GM18951 (cell line): ENCODE data around the gene HRNR.

ENCODE experiments used
- POLR2A ChIP-seq: IDR thresholded peaks from 4 replicates; pipeline ENCODE4 v1.6.1; 2011; ENCODE audit warnings: mild to moderate bottlenecking; ENCODE audit not compliant: insufficient read length, insufficient read depth; ENCODE audit errors: extremely low read depth
- in situ Hi-C: fragments of 300-500 bp; cut with MboI; formaldehyde crosslinking; loops from one replicate; pipeline ENCODE4 v1.12.0; 2022; ENCODE audit warnings: low sequenced_read_pairs, mixed read lengths, inconsistent platforms; ENCODE audit not compliant: unreplicated experiment

Gene HRNR

DNA sequence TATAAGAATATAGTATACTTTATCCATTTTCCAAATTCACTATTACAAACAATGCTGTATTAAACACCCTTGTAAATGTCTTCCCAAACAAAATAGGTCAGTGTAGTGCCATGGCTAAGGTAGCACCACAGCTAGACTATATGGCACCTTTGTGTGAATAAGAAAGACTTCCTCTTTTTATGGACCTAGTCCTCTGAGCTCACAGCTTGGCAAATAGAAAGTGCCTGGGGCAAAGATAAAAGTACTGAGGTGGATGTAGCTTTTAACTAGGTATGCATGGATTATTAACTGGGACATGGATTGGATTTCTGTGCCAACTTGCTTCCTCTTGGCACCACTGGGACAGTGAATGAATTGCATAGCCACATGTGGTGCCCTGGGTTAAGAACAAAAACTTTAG lies 25.0 kb downstream of the HRNR start:
- no peak for TF ChIP-seq POLR2A
- in situ Hi-C loops: loop anchor here (10.0 kb wide), 1 partner anchor 246 kb away; no protein-coding TSS in a partner anchor

DNA sequence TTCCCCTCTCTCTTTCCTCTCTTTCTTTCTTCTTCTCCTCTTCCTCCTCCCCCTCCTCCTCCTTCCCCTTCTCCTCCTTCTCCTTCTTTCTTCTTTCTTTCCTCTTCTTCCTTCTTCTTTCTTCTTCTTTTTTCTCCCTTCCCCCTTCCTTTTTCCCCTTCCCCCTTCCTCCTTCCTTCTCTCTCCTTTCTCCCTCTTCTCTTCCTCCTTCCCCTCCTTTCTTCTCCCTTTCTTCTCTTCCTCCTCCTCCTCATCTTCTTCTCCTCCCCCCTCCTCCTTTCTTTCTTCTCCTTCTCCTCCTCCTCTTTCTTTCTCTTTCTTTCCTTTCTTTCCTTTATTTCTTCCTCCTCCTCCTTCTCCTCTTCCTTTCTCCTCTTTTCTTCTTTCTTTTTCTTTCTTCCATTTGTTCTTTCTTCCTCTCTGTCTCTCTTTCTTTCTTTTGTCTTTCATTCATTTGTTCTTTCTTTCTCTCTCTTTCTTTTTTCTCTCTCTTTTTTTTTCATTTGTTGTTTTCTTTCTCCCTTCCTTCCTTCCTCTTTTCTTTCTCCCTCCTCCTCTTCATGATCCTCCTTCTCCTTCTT lies 26.5 kb downstream of the HRNR start:
- in situ Hi-C loops: loop anchor here (10.0 kb wide), 1 partner anchor 247 kb away; no protein-coding TSS in a partner anchor
- no peak for TF ChIP-seq POLR2A

DNA sequence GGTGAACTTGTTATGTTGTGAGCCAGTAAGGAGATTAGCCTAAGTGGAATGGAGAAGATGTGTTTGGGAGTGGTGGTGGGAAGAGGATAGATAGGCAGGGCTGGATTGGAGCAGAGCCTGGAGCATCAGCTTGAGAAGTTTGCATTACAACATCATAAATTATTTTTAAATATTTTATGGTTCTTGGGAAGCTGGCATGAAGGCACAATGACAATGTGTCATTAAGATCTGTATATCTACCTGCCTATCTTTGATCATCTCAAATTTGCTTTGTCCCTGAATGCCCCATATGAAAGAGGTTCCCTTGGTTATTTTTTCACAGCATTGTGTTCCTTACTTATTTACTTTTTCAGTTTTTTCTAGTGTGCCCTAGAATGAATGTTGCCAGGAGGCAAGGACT lies 32.3 kb downstream of the HRNR start:
- in situ Hi-C loops: loop anchor here (10.0 kb wide), 1 partner anchor 253 kb away; no protein-coding TSS in a partner anchor
- TF ChIP-seq POLR2A: no peak

DNA sequence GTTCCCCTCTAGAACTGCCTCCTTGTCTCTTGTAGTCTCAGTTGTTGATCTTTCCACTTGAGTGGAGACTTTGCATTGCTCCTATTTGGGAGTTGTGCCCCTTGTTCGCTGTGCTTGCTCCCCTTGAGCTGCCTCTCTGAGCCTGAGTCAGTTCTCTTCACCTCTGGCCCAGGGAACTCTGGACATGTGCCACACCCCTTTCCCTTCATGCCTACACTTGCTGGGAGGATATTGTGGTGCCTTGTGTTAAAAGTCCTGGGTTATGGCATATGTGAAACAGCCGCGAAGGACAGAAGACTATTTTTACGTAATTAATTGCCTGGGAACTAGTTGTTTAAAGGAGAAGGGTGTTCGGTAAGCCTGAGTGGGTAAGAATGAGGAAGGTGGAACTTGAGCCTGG lies 32.7 kb downstream of the HRNR start:
- TF ChIP-seq POLR2A: no peak
- in situ Hi-C loops: loop anchor here (10.0 kb wide), 1 partner anchor 254 kb away; no protein-coding TSS in a partner anchor

DNA sequence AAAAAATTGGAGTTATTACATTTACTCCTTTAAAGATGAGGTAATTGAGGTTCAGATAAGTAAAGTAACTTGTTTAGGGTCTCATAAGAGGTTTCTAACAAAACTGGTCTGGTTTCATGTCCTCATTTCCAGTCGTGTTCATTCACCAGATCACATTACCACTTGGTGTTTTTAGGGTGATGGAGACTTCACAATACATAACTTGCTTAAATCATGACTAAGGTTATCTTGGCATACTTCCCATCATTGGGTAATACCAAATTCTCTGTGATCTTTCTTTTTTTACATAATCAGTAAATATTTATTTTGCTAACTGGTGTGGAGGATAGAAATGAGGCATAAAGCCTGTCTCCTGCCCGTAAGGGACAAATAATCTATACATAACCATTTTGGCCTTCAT lies 33.4 kb downstream of the HRNR start:
- in situ Hi-C loops: loop anchor here (10.0 kb wide), 1 partner anchor 254 kb away; no protein-coding TSS in a partner anchor
- no peak for TF ChIP-seq POLR2A

DNA sequence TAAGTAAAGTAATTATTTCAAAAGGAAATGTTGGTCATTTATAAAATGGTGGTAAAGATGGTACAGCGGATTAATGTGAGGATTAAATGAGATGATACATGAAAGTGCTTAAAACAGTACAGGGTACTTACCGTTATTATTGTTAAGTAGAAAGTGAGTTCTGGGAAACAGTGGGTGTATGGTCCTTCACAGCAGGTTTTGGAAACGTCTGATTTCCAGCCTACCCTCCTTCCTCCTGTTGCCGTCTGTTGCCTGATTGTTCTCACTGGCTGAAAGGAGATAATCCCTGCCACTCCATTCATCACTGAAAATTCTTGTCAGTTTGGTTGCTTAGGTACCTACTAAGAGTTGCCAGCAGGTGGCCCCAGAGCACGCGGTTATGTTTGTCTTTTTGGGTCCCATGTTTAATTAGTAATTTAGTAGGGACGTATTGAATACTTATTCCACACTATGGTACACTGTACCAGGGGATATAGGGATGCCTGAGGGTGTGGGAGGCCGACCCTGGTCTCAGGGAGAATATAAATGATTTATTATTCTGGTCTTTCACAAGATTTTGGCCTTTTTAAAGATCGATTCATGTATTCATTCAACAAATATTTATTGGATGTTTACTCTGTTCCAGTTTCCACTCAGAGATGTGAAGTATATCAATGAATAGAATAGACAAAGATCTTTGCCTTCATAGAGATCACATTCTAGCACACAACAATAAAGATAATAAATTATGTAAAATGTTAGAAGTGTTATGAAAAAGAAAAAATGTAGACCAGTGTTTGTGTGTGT lies 34.1 kb downstream of the HRNR start:
- TF ChIP-seq POLR2A: no peak
- in situ Hi-C loops: loop anchor here (10.0 kb wide), 2 partner anchors 135 to 255 kb away; no protein-coding TSS in a partner anchor

DNA sequence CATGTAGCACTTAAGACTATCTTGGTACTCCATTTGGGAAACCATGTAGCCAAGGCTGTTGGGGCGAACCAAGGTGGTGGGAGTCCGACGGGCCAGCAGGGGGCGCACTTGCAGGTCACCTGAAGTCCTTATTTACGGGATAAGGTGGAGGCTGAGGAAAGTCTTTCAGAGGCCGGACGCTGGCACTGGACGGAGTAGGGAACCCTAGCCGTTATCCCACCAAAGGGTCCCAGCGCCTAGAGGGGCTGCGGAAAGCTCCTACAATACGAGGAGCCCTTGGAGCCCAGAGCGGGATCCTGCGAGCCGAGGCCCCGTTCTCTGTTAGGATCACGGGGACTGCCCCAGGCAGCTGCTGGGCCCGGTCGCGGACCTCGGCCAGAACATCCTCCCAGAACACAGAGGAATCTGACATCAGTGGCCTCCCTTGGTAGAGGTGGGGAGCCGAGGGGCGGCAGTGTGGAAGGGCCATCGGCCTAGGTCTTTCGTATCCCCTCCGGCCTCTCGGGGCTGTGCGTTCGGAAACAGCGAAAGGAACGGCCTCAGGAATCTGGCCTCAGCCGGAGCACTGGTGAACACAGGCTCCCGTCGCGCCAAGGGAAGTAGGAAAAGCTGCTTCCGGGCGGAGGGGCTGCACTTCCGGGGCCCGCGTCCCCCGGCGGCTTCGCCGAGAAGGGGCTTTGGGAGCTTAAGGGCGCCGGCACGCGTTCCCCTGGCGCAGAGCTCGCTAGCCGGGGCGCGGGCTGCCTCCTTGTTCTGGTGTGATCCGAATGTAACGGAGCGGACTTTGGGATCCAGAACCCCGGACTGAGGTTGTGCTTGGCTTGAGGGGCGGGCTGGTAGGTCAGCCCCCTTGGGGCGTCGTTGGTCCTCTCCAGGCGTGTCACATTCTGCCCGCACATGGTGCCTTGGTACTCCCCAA lies 35.1 kb downstream of the HRNR start:
- no peak for TF ChIP-seq POLR2A
- in situ Hi-C loops: loop anchor here (10.0 kb wide), 1 partner anchor 134 kb away; no protein-coding TSS in a partner anchor

DNA sequence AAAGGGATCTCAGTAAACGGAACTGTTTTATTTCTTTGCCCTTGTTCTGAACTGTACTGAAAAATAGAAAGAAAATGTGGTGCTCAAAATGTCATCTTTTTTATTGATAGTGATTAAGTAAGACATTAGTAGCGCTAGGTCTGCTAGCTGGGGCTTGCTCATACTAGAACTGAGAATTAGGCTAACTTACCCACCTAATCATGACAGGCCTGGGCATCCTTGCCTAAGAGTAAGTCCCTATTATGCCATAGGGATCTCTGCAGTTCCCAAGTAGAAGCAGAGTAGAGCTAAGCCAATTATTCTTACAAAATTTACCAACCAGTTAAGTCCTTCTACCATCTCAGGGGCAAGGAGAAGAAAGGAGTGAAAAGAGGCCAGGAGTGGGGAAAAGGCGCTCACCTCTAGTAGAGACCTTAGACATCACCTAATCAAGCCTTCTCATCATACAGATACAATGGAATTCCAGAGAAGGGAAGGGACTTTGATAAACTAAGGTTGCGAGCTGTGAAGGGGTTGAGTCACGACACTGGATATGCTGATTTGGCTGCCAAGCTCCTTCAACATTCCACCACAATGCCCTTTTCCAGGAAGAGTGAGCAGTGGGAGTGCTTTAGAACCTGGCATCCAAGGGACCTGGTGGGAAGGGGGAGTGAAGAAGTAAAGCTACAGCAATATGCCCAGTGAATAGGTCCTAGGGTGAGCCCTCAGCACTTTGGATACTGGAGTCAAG lies 37.3 kb downstream of the HRNR start:
- no peak for TF ChIP-seq POLR2A
- in situ Hi-C loops: loop anchor here (10.0 kb wide), 1 partner anchor 132 kb away; no protein-coding TSS in a partner anchor

DNA sequence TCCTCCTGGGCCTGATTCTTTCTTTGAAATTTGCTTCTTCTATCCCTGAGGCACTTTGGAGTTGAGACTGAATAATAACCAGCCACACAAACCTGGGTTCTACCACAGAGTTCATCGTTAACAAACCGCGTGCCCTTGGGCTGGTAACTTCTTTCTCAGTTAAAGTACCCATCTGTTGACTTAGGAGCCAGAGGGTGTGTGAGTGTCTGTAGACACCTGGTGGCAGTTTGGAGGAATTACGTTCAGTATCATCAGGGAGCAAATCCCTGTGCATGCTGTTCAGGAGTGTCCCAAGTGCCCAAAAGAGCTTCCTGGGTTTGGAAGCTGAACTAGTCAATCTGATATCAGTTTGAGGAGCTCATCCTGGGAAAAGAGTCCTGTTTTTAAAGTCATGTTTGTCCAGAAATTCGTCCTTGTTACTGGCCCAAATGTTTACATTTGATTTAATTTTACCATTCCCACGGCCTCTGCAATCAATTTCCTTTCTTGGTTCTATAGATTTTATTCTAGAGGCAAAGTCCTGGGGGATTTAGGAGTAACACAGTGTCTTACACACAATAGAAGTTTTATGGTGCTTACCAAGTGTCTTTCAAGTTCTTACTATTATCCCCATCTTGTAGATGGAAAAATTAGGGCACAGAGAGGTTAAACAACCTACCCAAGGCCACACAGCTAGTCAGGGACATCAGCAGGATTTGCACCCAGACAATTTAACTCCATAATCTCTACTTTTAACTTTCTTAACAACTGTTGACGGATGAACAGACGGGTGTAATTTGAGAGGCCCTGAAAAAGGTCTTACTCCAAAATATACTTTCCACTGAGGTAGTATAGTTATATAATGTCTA lies 38.2 kb downstream of the HRNR start:
- in situ Hi-C loops: loop anchor here (10.0 kb wide), 1 partner anchor 131 kb away; no protein-coding TSS in a partner anchor
- TF ChIP-seq POLR2A: no peak

DNA sequence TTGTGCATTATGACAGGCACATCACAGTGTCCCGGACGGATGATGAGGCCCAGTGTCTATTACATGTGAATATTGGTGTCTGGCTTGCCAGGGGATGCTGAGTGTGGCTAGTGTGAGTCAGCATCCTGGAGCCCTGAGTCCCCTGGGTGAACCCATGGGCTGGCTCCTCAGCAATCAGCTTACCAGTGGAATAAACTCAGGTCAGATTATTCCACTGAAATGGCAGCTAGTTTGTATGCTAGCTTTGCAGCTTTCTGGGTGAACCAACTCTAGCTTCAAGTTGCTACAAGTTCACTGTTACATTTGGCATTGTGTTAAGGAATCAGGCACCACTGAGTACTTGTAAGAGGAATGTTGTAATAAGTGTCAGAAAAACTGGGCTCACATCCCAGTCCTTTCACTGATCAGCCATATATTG lies 41.0 kb downstream of the HRNR start:
- in situ Hi-C loops: loop anchor here (10.0 kb wide), 1 partner anchor 128 kb away; no protein-coding TSS in a partner anchor
- no peak for TF ChIP-seq POLR2A

DNA sequence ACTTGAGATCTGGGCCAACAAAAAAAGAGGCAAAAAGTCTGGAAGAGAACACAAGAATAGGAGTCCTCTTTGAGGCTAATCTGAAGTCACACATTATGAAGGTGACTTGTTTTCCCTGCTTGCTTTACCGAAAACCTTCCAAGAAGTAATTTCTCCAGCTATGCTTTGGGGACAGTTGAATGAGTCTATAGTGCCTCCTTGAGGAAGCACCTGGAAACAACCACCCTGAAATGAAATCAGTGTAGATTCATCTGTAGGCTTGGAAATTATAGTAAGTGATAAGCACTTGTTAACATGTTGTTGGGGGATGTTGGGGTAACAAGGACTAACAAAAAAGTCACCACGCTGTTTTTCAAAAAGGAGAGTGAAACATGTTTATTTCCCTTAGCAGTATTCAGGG lies 41.6 kb downstream of the HRNR start:
- in situ Hi-C loops: loop anchor here (10.0 kb wide), 1 partner anchor 128 kb away; no protein-coding TSS in a partner anchor
- TF ChIP-seq POLR2A: no peak
